ENCODE data around the gene RNPEPL1. TPM values are rescaled to one million over a fixed set of nuclear protein-coding genes. Genes with fewer than 3 reads are reported as not detected.
A peak's percentile ranks its signal among the peaks of the same experiment; 100 is the strongest.

Gene RNPEPL1
- total RNA-seq, 1 donor from 2014 or later, result 196 TPM

DNA sequence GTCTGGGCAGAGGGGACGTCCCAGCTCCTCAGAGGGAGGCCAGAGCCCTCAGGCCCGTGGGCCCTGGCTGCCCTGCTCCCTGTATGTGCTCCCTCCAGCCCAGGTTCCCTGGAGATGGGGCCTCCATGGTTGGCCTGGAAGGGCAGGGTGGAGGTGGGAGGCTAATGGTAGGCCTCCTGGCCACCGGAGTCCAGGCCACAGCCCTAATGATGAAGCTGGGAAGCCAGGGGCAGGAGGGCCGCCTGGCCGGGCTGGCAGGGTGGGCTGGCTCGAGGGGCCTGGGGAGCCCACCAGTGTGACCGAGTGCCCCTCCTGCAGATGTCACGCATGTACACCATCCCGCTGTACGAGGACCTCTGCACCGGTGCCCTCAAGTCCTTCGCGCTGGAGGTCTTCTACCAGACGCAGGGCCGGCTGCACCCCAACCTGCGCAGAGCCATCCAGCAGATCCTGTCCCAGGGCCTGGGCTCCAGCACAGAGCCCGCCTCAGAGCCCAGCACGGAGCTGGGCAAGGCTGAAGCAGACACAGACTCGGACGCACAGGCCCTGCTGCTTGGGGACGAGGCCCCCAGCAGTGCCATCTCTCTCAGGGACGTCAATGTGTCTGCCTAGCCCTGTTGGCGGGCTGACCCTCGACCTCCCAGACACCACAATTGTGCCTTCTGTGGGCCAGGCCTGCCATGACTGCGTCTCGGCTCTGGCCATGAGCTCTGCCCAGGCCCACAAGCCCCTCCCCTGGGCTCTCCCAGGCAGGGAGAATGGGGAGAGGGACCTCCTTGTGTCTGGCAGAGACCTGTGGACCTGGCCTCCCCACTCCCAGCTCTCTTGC lies 9.2 kb downstream of the RNPEPL1 start:
- H3K9me3 ChIP-seq, result no peaks in the 10 kb centered on the region
- no peak overlapping the region for H3K4me3 ChIP-seq
- H3K27me3 ChIP-seq, result no peaks in the 10 kb centered on the region
- peaks cover 36 to 57% of the 10 kb centered on the region in 2 donors for H3K36me3 ChIP-seq
- no peak for TF ChIP-seq CTCF (IDR thresholded peaks at IDR 0.05)
- DNase-seq (ENCODE audit: low spot score in 2 of 2), result no peak
- no peaks in the 10 kb centered on the region for H3K4me1 ChIP-seq
- H3K27ac ChIP-seq, result no peak overlapping the region
- intact Hi-C loops (cut with DNase I), result no loop called here

DNA sequence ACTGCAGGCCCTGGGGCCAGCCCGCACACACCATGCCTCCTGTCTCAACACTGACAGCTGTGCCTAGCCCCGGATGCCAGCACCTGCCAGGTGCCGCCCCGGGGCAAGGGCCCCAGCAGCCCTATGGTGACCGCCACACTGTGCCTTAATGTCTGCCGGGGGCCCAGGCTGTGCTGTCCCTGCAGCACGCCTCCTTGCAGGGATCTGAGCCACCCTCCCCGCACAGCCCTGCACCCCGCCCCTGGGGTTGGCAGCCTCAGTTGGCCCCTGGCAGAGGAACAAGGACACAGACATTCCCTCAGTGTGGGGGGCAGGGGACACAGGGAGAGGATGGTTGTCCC lies 9.8 kb downstream of the RNPEPL1 start:
- intact Hi-C loops (cut with DNase I), result no loop called here
- Histone ChIP-seq H3K4me1 (no peaks in the 10 kb centered on the region), H3K27me3 (no peaks in the 10 kb centered on the region), H3K27ac (peak overlapping the region in 1 of 2 donors; percentile 39), H3K4me3 (no peak overlapping the region), H3K36me3 (peaks cover 30 to 51% of the 10 kb centered on the region in 2 donors), H3K9me3 (no peaks in the 10 kb centered on the region)
- DNase-seq (ENCODE audit: low spot score in 2 of 2), result no peak
- TF ChIP-seq CTCF (IDR thresholded peaks at IDR 0.05), result no peak

- Histone ChIP-seq H3K4me1 (no peaks in the 10 kb centered on the region), H3K27ac (peak overlapping the region in 1 of 2 donors; percentile 39), H3K4me3 (no peak overlapping the region), H3K27me3 (no peaks in the 10 kb centered on the region), H3K36me3 (peaks cover 29 to 47% of the 10 kb centered on the region in 2 donors), H3K9me3 (no peaks in the 10 kb centered on the region)
- intact Hi-C loops (cut with DNase I), result no loop called here
- no peak for TF ChIP-seq CTCF (IDR thresholded peaks at IDR 0.05)
- DNase-seq (ENCODE audit: low spot score in 2 of 2), result no peak
Measured at GRCh38 chr2:240578488-240578887, 10.2 kb downstream of the RNPEPL1 start.

GRCh38 chr2:240579071-240579762 lies 10.9 kb downstream of the RNPEPL1 start:
- Histone ChIP-seq H3K4me1 (no peaks in the 10 kb centered on the region), H3K27me3 (no peaks in the 10 kb centered on the region), H3K36me3 (peaks cover 25 to 41% of the 10 kb centered on the region in 2 donors), H3K4me3 (no peak overlapping the region), H3K27ac (peak overlapping the region; percentile 39 to 48), H3K9me3 (no peaks in the 10 kb centered on the region)
- DNase-seq (ENCODE audit: low spot score in 2 of 2), result no peak
- no peak for TF ChIP-seq CTCF (IDR thresholded peaks at IDR 0.05)
- intact Hi-C loops (cut with DNase I), result no loop called here

- DNase-seq (ENCODE audit: low spot score in 2 of 2), result peak; percentile 47 to 86
- peaks cover 4 to 7% of the 10 kb centered on the region in 2 donors for H3K4me1 ChIP-seq
- peak overlapping the region; percentile 39 to 48 for H3K27ac ChIP-seq
- no peaks in the 10 kb centered on the region for H3K27me3 ChIP-seq
- H3K4me3 ChIP-seq, result no peak overlapping the region
- no peaks in the 10 kb centered on the region for H3K9me3 ChIP-seq
- peaks cover 17 to 35% of the 10 kb centered on the region in 2 donors for H3K36me3 ChIP-seq
- intact Hi-C loops (cut with DNase I), result no loop called here
- no peak for TF ChIP-seq CTCF (IDR thresholded peaks at IDR 0.05)
Measured at GRCh38 chr2:240579771-240580614, 11.7 kb downstream of the RNPEPL1 start.

Measured in ascending aorta (tissue), 2 donors.